Stimulated activated CD8-positive, alpha-beta memory T cell treated with anti-CD3 and anti-CD28 coated beads, Interleukin-12 subunit alpha, Interleukin-12 subunit beta, amount 100 ng/mL, for 24 hours (primary cell): ENCODE measurements around the gene FGF22.
"Not testable (repeated sequence)": the region's sequence is repeated elsewhere in the genome, so short reads cannot be mapped to it uniquely, and the experiment has no call there.

Experiments used
- DNase-seq: peaks from one replicate; pipeline ENCODE4 v3.0.0-alpha.2; 2020; ENCODE audit errors: extremely low read depth

The FGF22 gene

GRCh38 chr19:622666-623065 lies 17.0 kb upstream of the FGF22 start:
- DNase-seq = no peak

- no peak for DNase-seq
Observed at GRCh38 chr19:623175-623916, 16.3 kb upstream of the FGF22 start.

GRCh38 chr19:623974-624373 lies 15.7 kb upstream of the FGF22 start:
- no peak for DNase-seq

- no peak for DNase-seq
Observed at GRCh38 chr19:624433-625109, 15.1 kb upstream of the FGF22 start.

GRCh38 chr19:625257-625656 lies 14.4 kb upstream of the FGF22 start:
- DNase-seq = no peak

GRCh38 chr19:626566-626965 lies 13.1 kb upstream of the FGF22 start:
- DNase-seq = not testable (repeated sequence)

- no peak for DNase-seq
Observed at GRCh38 chr19:628168-628567, 11.5 kb upstream of the FGF22 start.

- not testable (repeated sequence) for DNase-seq
Observed at GRCh38 chr19:629515-629914, 10.2 kb upstream of the FGF22 start.

- no peak for DNase-seq
Observed at GRCh38 chr19:629961-630714, 9.5 kb upstream of the FGF22 start.

GRCh38 chr19:632579-633067 lies 7.1 kb upstream of the FGF22 start:
- DNase-seq = peak; percentile 21

- DNase-seq = peak; percentile 91
Observed at GRCh38 chr19:633068-633785, 6.5 kb upstream of the FGF22 start, which contains the start of gene POLRMT. POLRMT (minus strand) TSS chr19:633537; CDS start chr19:633512, 25 bp downstream.

- no peak for DNase-seq
Observed at GRCh38 chr19:633786-634639, 5.7 kb upstream of the FGF22 start.

- DNase-seq = no peak
Observed at GRCh38 chr19:634975-635652, 4.6 kb upstream of the FGF22 start.

- no peak for DNase-seq
Observed at GRCh38 chr19:638906-639252, 800 bp upstream of the FGF22 start.

GRCh38 chr19:640161-640558 lies 481 bp downstream of the FGF22 start:
- DNase-seq = no peak

GRCh38 chr19:640606-641189 lies 1.0 kb downstream of the FGF22 start:
- no peak for DNase-seq

GRCh38 chr19:641702-642101 lies 2.0 kb downstream of the FGF22 start:
- no peak for DNase-seq

GRCh38 chr19:642767-643727 lies 3.4 kb downstream of the FGF22 start:
- DNase-seq = no peak

- DNase-seq = no peak
Observed at GRCh38 chr19:643736-644135, 4.1 kb downstream of the FGF22 start.
